ENCODE data around the gene RNF112.
"Not testable (repeated sequence)": the region's sequence is repeated elsewhere in the genome, so short reads cannot be mapped to it uniquely, and the experiment has no call there.

DNA sequence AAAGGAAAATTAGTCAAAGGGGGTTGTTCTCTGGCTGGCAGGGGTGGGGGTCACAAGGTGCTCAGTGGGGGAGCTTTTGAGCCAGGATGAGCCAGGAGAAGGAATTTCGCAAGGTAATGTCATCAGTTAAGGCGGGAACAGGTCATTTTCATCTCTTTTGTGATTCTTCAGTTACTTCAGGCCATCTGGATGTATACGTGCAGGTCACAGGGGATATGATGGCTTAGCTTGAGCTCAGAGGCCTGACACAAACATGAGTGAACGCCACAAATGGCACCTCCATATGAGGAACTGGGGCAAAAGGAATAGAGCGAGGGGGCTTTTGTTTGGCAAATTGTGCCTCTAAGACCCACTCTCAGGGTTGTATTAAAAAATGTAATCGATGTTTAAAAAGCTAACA lies 47.4 kb downstream of the RNF112 start:
- TF ChIP-seq, protein P1, sequence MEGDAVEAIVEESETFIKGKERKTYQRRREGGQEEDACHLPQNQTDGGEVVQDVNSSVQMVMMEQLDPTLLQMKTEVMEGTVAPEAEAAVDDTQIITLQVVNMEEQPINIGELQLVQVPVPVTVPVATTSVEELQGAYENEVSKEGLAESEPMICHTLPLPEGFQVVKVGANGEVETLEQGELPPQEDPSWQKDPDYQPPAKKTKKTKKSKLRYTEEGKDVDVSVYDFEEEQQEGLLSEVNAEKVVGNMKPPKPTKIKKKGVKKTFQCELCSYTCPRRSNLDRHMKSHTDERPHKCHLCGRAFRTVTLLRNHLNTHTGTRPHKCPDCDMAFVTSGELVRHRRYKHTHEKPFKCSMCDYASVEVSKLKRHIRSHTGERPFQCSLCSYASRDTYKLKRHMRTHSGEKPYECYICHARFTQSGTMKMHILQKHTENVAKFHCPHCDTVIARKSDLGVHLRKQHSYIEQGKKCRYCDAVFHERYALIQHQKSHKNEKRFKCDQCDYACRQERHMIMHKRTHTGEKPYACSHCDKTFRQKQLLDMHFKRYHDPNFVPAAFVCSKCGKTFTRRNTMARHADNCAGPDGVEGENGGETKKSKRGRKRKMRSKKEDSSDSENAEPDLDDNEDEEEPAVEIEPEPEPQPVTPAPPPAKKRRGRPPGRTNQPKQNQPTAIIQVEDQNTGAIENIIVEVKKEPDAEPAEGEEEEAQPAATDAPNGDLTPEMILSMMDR (IDR thresholded peaks at IDR 0.05), result not testable (repeated sequence)
- TF ChIP-seq EZH2 (IDR thresholded peaks at IDR 0.05), result not testable (repeated sequence)
